Adrenal gland (tissue), 5 donors: ENCODE measurements around the gene INTS3.

ENCODE experiments used
- CTCF ChIP-seq, 6 experiments: fragments of 450-650 bp in 4 of 6; fragments of 200-600 bp in 2 of 6; sonication (generic) in 1 of 6; IDR thresholded peaks; 1 replicate in 5 of 6; 2 replicates in 1 of 6; pipeline versions ENCODE4 v1.5.1 to v1.8.0; 2016 to 2021; ENCODE audit warnings: antibody characterized with exemption in 6 of 6, mild to moderate bottlenecking in 2 of 6, moderate library complexity in 1 of 6
- POLR2A ChIP-seq, 2 donors: fragments of 450-650 bp; IDR thresholded peaks; one replicate each; pipeline ENCODE4 v1.6.1; 2017; ENCODE audit warnings: antibody characterized with exemption in 2 of 2, mild to moderate bottlenecking in 2 of 2, moderate library complexity in 1 of 2
- donor health status: DM: no; HTN: no; CAD: no.

DNA sequence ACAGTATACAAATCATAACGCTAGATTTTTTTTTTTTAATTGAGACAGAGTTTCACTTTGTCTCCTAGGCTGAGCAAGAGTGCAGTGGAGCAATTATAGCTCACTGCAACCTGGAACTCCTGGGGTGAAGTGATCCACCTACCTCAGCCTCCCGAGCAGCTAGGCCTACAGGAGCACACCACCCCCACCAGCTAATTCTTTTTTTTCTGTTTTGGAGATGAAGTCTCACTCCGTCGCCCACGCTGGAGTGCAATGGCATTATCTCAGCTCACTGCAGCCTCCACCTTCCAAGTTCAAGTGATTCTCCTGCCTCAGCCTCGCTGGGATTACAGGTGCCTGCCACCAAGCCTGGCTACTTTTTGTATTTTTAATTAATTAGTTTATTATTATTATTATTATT lies 28.1 kb upstream of the INTS3 start:
- no peak for TF ChIP-seq CTCF (IDR thresholded peaks at IDR 0.05)
- no peak for TF ChIP-seq POLR2A (IDR thresholded peaks at IDR 0.05)
